ENCODE data around the gene ZSCAN10. TPM values are rescaled to one million over a fixed set of nuclear protein-coding genes. Genes with fewer than 3 reads are reported as not detected.

Gene ZSCAN10
- total and polyA plus RNA-seq, 2 donors (not counting 3 experiments of a cell fraction or from before 2014, with no cell fraction given): not detected

- CTCF ChIA-PET: interaction anchor here (3.4 to 14.7 kb wide), 2 partner anchors 19 to 80 kb away, joined by 13 to 200 read pairs; no protein-coding TSS in a partner anchor
These were observed 49.1 kb downstream of the ZSCAN10 start for GRCh38 chr16:3049921-3050481.

More at GRCh38 chr16:3049921-3050481, 49.1 kb downstream of the ZSCAN10 start:
- peaks cover 16 to 27% of the 10 kb centered on the region in 2 experiments for H3K27me3 ChIP-seq (ENCODE audit: control insufficient read depth in 2 of 2, insufficient read depth in 2 of 2, low read length in 2 of 2)
- no peak for FAIRE-seq
- no peaks in the 10 kb centered on the region for H4K20me1 ChIP-seq (replicated peaks; ENCODE audit: control insufficient read depth, extremely low read depth, insufficient read depth, low read length)
- H3K4me2 ChIP-seq (ENCODE audit: insufficient read depth, low read length): no peak overlapping the region
- no peaks in the 10 kb centered on the region for H3K9me3 ChIP-seq (replicated peaks; ENCODE audit: control insufficient read depth, insufficient read depth, low read length)
- peaks cover 2% of the 10 kb centered on the region for H3K4me1 ChIP-seq (ENCODE audit: control insufficient read depth, extremely low read depth, insufficient read depth, low read length)
- H3K4me3 ChIP-seq (replicated peaks in 1 of 3; ENCODE audit: insufficient read depth in 1 of 3, low read depth in 1 of 3, low read length in 3 of 3): no peak overlapping the region
- dilution Hi-C loops (cut with MboI; ENCODE audit: extremely low pct_ligation_motif_present, low sequenced_read_pairs) (no loop called here), intact Hi-C loops (cut with micrococcal nuclease) (no loop called here)
- H3K9ac ChIP-seq (replicated peaks; ENCODE audit: extremely low read depth, insufficient read depth, low read length): no peak overlapping the region
- H3K9me1 ChIP-seq (replicated peaks; ENCODE audit: control insufficient read depth, extremely low read depth, insufficient read depth, low read length): no peaks in the 10 kb centered on the region
- TF ChIP-seq POLR2A (IDR thresholded peaks at IDR 0.05; ENCODE audit: low read depth, low read length): no peak
- no peak for TF ChIP-seq CTCF (IDR thresholded peaks at IDR 0.05; ENCODE audit: extremely low read depth in 1 of 2, insufficient read depth in 1 of 2, low read depth in 1 of 2, low read length in 2 of 2)
- TF ChIP-seq JUN (IDR thresholded peaks at IDR 0.05; ENCODE audit: borderline replicate concordance, insufficient read depth, insufficient read length, low read depth): no peak
- TF ChIP-seq MAX (IDR thresholded peaks at IDR 0.05; ENCODE audit: insufficient read depth, insufficient read length): no peak
- TF ChIP-seq EZH2 (IDR thresholded peaks at IDR 0.05; ENCODE audit: borderline replicate concordance, low read depth, low read length, severe bottlenecking): no peak
- TF ChIP-seq GATA2 (IDR thresholded peaks at IDR 0.05; ENCODE audit: insufficient read depth, insufficient read length, low read depth, low read length): no peak
- TF ChIP-seq MYC (IDR thresholded peaks at IDR 0.05; ENCODE audit: low read depth, low read length): no peak
- TF ChIP-seq FOS (IDR thresholded peaks at IDR 0.05; ENCODE audit: borderline replicate concordance, insufficient read depth, low read length): no peak
- TF ChIP-seq POLR2AphosphoS5 (IDR thresholded peaks at IDR 0.05; ENCODE audit: insufficient read depth, low read depth, low read length): no peak
- H3K27ac ChIP-seq (ENCODE audit: insufficient read depth, low read depth, low read length): no peak overlapping the region
- H2AFZ ChIP-seq (ENCODE audit: low read depth, low read length): no peak overlapping the region
- POLR2A ChIA-PET: no interaction called here
- H3K36me3 ChIP-seq (ENCODE audit: control insufficient read depth in 2 of 2, extremely low read depth in 1 of 2, insufficient read depth in 2 of 2, low read length in 2 of 2): no peaks in the 10 kb centered on the region
- no peaks in the 10 kb centered on the region for H3K79me2 ChIP-seq (ENCODE audit: control insufficient read depth, insufficient read depth, low read length)
- BruUV-seq (replicated peaks): no TSS peak
- DNase-seq (ENCODE audit: low read depth, low spot score): no peak
